Activated T-cell treated with anti-CD3 and anti-CD28 coated beads for 1 hour (primary cell): ENCODE measurements around the gene C2orf72.
"Not testable (repeated sequence)": the region's sequence is repeated elsewhere in the genome, so short reads cannot be mapped to it uniquely, and the experiment has no call there.

Experiments
- DNase-seq: peaks from one replicate; pipeline ENCODE4 v3.0.0-alpha.2; 2020; ENCODE audit warnings: low read depth

C2orf72 gene

DNA sequence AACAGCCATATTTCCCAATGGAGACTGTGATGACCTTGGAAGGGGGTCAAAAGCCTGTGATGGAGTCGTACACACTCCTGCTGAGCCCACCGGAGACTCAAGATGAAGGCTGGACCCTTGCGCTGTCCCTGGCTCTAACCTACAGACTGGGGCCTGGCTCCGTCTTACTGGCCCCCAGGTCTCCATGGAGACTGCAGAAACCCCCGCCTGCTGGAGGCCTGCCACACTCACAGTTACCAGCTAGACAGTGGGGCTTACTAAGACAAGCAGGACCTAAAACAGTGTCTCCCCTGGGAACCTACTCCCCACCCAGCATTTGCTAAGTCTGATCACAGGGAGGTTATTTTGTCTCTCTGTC is 9.6 kb downstream of the C2orf72 start:
- DNase-seq: no peak

DNA sequence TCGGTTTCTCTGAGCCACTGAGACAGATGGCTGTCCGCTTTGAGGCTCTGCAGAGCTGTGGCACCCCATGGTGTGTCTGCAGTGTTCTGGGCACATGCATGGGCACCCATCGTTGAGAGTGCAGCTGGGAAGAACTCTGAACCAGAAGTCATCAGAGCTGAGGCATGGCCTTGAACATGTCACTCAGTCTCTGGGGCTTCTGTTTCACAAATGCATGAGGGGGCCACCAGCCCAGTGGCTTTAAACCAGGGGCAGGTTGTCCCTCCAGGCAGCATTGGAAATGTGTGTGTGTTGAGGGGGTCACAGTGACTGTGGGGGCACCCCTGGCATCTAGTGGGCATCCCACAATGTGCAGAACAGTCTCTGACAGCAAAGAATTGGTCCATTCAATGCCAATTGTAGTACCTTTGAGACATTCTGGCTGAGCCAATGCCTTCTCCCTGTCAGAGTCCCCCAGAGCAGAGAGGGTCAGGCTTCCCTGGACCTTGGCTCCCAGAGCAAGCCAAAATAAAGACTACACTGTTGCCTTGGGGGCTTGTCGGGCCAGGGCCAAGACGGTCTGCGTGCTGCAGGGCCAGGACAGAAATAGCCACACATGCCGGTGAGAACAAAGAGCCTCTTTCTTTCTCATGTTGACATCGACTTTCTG is 10.1 kb downstream of the C2orf72 start:
- DNase-seq: no peak

DNA sequence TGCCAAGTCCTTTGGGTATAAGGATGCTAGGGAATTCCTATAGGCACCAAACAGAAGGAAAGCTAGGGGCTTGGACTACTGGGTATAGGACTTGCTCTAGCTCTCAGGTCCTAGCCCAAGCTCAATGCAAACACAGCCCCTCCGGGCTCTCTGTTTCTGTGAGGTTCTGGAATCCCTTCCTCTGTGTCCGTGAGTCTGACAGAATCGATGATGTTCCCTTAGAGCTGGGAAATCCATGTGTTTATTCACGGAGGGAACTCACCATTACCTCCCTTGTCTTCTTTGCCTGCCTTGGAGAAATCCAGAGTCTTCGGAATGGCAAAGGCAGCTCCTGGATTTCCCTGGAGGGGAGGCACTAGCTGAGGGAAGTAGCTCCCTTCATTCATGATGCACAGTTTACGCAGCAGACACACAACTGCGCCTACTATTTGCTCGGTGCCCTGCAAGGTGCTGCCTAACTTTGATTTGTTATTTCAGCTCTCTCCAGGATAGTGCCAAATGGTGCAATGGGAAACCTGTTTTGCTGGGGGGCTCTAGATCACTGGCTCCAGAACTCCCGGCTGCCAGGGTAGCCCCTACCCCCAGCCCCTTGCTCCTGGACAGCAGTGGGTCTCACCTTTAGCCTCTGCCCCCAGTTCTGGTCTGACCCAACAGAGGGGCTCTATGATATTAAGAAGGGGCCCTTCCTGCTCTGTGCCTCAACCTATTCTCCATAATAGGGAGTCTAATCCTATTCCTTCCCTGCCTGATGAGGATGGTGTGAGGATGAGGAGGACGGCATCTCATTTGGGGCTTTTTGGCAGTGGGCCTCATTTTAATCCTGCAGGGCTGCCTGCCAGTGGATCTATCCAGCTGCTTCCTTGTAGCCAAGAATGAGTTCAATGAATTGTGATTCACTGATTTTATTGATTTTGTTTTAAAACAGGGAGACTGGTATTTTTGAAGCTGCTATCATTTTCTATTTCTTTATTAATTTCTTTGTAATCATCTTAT is 10.9 kb downstream of the C2orf72 start:
- DNase-seq: no peak

DNA sequence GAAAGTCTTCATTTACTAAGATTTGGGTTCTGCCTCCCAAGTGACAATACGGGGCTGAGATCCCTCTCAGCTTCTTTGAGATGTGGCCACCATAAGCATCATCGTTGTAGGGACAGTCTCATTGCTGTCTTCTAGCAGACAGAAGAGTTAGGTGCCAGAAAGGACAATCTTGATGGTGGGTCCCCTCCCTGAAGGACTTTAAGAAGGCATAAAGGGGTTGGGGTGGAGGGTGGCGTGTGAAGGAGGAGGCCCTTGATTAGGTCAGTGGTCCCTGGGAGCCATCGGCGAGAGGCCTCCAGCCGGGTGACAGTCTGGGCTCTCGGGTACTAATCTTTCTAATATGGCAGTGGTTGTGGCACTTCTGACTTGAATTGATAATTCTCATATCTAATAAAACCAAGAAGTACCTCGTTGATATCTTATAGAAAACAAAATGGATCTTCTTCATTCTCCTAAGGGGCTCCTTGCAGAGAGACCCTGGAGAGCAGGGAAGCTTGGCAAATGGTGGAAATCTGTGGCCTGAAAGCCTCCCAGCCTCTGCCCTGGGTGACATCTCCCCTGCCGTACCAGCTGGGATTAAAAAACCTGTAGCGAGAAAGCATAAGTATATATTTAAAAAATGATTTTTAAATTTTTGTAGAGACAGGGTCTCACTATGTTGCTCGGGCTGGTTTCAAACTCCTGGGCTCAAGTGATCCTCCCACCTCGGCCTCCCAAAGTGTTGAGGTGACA is 12.1 kb downstream of the C2orf72 start:
- no peak for DNase-seq

DNA sequence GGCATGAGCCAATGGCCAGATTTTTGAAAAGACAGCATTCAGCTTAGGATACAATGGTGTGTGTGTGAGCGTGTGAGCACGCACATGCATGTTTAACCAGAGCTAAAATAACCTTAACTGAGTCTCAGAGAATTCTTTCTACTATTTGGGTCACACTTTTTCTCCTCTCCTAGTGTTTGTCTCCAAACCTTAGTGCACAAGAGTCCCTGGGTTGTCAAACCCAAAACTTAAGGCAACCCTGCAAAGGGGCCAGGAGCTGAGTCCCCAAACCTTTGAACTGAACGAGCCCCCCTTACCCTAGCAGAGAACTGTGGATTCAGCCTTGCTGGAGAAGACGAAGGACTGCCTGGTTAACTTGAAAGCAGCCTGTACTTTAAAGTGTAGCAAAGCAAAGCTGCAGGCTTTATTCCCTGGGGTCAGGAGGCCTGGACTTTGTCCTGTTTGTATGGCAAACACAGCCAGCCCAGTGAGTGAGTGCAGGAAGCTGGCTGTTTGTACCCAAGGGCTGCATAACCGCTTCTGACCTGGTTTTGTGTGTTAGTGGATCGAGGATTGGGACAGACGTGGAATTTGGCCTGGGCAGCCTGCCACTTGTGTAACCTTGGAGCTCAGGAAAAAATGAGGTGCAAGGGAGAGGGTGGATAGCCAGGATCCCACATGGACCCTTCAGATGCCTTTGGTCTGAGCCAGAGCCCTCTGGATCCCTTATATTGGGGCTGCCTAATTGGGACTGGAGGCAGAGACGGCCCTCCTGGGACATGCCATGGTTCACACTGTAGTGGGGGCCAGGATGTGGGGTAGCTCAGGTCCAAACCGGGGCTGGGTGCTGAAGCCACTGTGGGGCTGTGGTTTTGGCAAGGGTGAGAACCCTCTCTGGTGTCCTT is 12.9 kb downstream of the C2orf72 start:
- DNase-seq: no peak

DNA sequence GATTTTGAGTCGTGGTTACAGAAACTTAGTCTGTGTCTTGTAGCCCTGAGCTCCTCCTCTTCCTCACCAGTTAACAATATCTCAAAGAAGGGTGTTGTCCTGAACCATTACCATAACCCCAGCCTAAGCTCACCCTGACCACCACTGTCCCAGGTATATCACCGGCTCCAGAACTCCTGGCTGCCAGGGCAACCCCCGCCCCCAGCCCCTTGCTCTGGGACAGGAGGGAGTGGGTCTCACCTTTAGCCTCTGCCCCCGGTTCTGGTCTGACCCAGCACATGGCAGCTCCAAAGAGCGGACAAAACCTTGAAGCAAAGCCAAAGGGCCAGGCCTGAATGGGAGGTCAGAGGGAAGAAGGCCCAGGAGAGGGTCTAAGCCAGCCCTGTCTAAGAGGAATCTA is 13.8 kb downstream of the C2orf72 start:
- DNase-seq: no peak

DNA sequence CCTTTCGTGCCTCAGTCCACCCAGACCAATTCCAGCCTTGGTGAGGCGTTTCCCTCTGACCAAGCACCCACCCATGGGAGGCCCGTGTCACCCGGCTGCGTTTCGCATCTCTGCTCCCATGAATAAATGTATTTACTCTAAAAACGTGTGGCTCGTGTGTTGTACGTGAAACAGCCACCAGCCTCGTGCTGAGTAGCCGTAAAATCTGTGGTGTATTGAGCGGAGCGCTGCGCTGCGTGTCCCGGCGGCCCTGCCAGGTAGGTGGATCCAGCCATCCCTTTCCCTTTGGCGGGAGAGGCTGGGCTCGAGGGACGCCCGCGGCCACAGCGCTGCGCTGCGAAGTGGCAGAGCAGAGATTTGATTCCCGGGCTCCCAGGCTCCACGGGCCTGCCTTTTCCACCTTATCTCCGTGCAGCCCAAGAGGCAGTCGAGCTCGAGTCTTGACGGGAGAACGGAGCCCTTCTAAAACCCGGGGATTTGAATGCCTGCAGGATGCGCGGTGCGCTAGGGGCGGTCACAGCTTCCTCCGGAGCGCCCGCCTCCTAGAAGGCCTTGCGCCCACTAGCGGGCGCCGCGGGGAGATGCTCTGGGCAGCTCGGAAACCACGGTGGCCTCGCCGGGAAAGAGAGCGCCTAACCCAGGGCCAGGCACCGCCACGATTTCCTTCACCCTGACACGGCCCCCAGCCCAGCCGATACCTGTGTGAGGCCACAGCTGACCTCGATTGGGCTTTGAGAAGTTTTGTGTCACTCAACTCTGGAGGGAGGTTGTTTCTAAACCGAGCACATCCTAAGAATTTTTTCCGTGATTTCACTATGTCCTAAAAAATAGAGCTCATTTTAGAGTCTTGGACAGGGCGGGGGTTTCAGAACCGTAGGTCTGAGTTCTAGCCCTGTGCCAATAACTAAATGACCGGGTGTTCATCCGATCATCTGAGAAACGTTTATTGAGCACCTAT is 15.4 kb downstream of the C2orf72 start:
- peak; percentile 70 for DNase-seq

DNA sequence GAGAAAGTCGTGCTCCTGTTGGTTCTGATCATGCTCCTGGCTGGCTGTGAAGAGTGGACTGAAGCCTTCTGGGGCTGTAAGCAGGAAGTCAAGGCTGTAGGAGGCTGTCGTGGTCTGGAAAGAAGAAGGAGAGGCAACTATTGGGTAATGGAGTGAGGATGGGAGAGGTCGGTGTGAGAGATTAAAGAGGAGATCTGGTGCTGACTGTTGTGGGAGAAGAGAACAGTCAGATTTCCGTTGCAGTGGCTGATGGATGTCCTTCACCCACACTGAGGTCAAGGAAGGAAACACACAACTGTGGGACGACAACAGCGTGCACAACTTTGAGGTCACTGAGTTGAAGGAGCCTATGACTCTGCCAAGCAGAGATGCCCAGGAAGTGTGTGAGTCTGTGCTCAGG is 16.5 kb downstream of the C2orf72 start:
- no peak for DNase-seq

DNA sequence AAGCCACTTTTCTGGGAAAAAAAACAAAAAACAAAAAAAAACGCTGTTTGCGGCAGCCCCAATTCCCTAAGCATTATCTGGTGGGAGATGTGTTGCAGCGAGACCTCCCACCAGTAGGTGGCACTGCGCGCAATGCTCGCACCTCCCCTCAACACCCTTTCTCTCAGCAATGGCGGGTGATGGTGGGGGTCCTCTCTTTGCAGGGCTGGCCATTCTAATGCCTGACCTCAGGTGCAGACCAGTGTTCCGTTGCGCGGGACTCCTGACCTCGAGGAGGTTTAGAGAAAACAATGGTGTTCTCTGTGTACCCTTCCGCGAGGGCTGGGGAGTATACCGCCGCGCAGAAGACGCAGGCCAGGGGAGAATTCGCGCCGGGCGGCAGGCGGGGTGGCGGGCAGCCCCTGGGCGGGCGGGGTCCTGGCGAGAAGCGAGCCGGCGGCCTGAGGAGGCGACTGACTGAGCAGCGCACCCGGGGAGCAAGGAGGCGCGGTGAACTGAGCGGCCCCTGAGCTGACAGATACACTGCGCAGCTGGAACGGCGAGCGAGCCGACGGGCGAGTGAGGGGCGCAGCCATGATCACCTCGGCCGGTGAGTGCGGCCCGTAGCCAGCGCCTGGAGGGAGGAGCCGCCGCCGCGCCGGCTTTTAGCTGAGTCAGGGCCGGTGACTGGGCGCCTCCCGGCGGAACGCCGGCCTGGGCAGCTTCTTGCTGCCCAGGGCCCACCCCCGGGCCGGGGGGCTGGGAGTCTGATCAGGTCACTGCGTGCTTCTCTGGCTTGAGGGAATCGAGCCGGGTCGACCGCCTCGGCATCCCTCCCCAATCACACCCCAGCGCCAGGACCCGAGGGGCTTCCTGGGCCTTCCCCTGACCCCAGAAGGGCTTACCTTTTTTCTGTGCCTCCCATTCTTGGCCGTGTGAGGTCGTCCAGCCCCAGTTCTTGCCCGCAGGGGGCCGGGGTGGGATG is 19.4 kb downstream of the C2orf72 start, which contains the start of gene PSMD1:
TSS of gene PSMD1 (plus strand) at position 415 of the 964 bp plus-strand sequence. CDS start at position 574, 159 bp downstream.
- peak; percentile 86 for DNase-seq

DNA sequence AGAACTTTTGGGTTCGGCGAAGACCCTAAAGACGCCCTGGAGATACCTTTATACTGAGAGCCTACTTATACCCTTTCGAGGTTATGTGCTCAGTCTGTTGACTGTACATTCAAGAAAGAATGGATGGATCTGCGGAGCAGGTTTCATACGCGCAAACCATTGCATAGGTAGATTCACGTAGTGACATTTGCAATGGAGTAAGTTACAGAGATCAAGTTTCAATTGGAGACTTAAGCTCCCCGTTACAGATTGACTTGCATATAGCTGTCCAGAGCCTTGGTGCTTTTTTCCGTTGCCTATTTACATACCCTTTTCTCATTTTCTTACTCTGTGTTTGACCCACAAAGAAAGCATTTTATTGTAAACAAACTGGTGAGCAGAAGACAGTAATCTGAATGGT is 20.3 kb downstream of the C2orf72 start:
- no peak for DNase-seq

DNA sequence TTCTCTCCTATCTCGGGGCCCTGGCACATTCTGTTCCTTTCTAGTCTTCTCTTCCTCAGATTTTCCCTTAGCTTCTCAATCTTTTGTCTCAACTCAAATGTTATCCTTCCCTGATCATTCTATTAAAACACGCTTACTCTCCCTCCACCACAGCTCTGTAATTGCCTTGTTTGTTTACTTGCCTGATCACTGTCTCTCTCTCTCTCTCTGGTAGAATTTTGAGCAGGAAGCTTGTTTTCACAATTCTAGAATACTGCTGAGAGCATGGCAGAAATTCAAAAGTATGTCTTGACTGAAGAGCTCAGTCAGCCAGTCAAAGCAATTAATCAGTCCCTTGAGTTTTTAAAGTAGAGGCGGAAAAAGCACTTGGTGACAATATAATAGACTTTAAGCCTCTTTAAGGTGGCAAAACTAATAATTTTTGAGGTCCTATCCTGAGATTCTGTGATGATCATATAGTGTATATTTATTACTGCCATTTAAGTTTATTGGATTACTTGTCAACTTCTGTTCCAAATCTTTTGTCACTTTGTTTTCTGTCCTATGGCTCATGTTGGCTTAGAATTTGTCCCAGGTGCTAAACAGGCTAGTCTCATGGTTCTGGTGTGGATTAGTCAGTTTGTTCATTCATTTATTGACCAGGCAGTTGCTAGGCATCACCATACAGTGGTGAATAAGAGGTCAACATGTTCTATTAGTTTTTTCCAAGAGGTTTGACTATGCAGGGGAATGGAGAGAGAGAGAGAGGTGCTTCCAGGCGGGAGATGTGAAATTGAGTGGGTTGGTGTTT is 21.6 kb downstream of the C2orf72 start:
- no peak for DNase-seq

DNA sequence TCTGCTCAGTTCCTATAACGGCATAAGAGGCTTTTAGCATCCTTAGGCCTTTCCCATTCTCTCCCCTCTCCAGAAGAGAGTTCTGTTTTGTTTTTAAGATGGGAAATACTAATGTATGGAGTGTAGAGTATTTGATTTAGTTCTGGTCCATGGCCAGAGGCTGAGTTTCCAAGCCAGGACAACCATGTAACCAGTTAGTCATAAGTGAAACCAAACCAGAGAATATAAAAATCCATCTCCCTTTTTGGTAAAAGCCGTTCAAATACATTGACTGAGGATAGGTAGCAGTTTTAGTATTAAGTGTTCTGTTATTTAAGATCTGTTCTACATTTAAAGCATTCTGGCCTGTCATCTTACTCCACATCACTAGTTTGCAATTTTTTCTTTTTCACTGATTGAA is 22.4 kb downstream of the C2orf72 start:
- DNase-seq: no peak

DNA sequence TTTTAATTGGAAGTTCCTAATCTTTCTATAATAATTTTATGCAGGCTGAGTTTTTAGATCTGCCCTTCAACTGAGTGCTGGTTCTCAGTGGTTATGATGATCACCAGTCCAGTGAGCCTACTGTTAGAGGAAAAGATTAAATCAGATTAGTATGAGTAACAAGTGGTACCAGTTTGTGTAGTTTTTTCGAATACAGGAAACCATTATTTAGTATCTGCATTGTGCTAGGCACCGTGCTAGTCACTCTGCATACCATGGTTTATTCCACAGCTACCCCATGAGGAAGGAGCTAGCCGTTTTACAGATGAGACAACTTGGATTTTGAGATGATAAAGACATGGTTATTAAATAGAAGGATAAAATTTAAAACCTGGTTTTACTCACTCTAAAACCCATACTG is 25.5 kb downstream of the C2orf72 start:
- no peak for DNase-seq

DNA sequence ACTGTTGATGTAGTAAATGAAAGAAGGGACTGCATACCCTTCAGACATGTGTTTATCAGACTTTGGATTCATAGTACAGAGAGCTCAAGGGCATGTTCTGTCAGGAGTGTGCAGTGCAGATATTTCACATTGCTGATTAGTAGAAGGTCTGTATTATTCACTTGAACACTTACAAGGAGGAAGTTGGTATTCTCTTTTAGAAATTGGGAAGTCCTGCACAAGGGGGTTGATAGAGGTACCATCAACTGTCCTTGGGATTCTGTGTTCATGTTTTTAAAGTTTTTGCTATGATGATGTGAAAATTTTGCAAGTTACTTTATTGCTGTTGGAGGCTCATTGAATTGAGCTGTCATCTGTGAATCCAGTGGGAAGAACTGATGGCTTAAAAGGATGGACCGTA is 26.0 kb downstream of the C2orf72 start:
- DNase-seq: no peak

DNA sequence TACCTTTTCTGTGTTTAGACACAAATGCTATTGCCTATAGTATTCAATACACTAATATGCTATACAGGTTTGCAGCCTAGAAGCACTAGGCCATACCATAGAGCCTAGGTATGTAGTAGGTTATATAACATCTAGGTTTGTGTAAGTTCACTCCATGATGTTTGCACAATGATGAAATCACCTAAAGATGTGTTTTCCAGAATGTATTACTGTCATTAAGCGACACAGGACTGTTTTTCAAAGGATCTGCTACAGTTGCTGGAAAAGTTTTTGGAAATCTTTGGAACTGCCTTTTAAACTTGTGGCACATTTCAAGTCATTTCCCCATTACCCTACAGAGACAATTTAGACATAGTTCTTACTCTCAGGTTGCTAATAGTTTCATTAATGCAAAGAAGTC is 28.6 kb downstream of the C2orf72 start:
- no peak for DNase-seq

DNA sequence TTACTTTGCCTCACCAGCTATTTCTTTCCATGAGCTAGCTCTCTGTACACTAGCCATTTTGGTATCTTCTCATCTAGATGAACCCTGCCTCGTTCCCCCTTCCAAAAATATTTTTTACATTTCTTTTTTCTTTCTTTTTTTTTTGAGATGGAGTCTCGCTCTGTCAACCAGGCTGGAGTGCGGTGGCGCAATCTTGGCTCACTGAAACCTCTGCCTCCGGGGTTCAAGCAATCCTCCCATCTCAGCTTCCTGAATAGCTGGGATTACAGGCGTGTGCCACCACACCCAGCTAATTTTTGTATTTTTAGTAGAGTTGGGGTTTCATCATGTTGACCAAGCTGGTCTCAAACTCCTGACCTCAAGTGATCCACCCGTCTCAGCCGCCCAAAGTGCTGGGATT is 30.2 kb downstream of the C2orf72 start:
- DNase-seq: not testable (repeated sequence)

DNA sequence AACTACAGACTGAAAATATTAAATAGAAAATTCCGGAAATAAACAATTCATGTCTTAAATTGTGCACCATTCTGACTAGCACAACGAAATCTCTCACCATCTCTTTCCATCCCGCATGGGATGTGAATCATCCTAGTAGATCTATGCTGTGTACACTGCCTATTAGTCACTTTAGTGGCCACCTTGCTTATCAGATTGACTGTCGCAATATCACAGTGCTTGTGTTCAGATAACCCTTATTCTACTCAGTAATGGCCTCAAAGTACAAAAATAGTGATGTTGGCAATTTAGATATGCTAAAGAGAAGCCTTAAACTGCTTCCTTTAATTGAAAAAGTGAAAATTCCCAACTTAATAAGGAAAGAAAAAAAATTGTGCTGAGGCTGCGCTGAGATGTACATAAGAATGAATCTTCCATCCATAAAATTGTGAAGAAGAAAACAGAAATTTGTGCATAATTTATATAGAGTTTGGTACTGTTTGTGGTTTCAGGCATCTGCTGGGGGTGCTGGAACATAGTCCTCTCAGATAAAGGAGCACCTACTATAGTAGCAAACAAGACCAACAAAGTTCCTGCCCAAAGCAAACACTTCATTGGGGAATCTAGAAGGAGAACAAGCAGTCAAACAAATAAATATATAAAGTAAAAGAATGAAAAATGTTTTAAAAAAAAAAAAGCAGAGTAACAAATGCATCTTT is 31.4 kb downstream of the C2orf72 start:
- no peak for DNase-seq
